Fibroblast of lung (primary cell): ENCODE data around the gene C10orf90.

Source experiments
- CTCF ChIP-seq, 2 donors: IDR thresholded peaks in 1 of 2; conservative IDR thresholded peaks in 1 of 2; 1 replicate in 1 of 2; 2 replicates in 1 of 2; pipeline ENCODE4 v1.5.1; 2011 to 2012; ENCODE audit warnings: low read length in 2 of 2, control low read depth in 1 of 2, inconsistent platforms in 1 of 2, low read depth in 1 of 2, mild to moderate bottlenecking in 1 of 2
- EZH2 ChIP-seq: IDR thresholded peaks from 2 replicates; pipeline ENCODE4 v1.5.1; 2012; ENCODE audit warnings: low read length, control low read depth, mild to moderate bottlenecking; ENCODE audit errors: missing control alignments

GRCh38 chr10:126673565-126673964, 3.1 kb upstream of the C10orf90 start:
- TF ChIP-seq CTCF (conservative IDR thresholded peaks at IDR 0.05 in 1 of 2, IDR thresholded peaks at IDR 0.05 in 1 of 2; ENCODE audit: low read depth in 1 of 2, low read length in 2 of 2) (no peak), EZH2 (no peak)
